Stimulated activated CD8-positive, alpha-beta memory T cell treated with anti-CD3 and anti-CD28 coated beads, Interleukin-4, amount 100 ng/mL, for 4 hours (primary cell): ENCODE results near the gene PSMB2.
A peak's percentile ranks its signal among the peaks of the same experiment; 100 is the strongest.
"Not testable (repeated sequence)": the region's sequence is repeated elsewhere in the genome, so short reads cannot be mapped to it uniquely, and the experiment has no call there.

Source experiments
- DNase-seq, 2 donors: peaks; one replicate each; pipeline ENCODE4 v3.0.0-alpha.2; 2020; ENCODE audit warnings: low read depth in 2 of 2, low spot score in 1 of 2

The PSMB2 gene

DNA sequence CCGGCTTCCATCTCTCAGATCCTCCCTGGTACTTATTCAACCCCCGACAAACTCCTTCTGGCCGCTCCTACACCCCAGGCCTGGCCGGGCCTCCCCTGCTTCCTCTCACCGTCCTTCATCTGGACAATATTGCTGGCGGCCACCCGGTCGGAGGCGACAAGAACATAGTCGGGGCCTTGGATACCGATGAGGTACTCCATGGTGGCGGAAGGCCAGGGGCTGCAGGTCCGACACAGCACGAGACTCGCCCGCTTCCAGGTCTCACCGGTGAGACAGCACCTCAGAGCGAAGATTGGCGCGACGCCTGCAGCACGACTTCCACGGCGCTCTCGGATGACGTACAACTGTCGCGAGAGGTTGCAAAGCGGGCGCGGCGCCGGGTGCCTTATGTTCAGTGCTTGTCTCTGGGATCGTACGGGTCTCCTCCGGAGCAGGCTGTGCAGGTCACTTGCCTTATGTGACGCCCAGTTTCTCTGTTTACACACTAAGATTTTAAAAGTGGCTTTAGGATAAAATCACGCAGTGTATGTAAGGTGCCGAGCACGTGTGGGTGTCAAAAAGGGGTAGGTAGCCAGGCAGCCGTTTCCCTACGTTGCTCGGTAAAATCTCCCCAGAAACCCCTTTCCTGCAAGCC is at the start of gene PSMB2:
Gene PSMB2, minus strand, starts transcription at position 294 of the 634 bp plus-strand sequence. Its CDS starts 94 bp downstream, at position 200.
- DNase-seq: peak; percentile 93 to 95

GRCh38 chr1:35691080-35691479 is 49.8 kb upstream of the PSMB2 start:
- no peak for DNase-seq

DNA sequence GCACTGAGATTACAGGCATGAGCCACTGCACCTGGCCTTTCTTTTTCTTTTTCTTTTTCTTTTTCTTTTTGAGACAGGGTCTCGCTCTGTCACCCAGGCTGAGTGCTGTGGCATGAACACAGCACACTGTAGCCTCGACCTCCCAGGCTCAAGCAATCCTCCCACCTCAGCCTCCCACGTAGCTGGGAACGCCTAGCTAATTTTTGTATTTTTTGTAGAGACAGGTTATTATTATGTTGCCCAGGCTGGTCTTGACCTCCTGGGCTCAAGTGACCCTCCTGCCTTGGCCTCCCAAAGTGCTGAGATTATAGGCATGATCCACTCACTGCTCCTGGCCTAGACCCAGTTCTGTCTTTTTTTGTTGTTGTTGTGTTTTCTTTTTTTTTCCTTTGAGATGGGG is 48.8 kb upstream of the PSMB2 start:
- DNase-seq: not testable (repeated sequence)

GRCh38 chr1:35688161-35688560 is 46.8 kb upstream of the PSMB2 start:
- no peak for DNase-seq

DNA sequence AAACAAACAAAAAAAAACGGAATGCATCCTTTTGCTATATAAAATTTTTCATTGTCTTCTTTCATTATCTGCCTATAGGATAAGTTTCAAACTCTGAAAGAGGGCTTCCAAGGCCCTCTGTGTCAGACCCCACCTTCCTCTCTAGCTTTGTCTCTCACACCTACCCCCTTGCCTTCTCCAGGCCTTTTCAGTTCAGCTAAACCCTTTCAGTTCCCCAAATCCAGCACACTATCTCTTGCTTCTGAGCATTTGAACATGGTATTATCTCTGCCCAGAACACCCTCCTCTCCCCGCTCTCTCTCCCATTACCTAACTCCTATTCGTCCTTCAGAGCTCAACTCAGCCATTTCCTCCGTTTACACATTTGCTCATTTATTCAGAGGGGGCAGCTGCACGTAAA is 41.7 kb upstream of the PSMB2 start:
- DNase-seq: no peak

GRCh38 chr1:35680271-35680670 is 38.9 kb upstream of the PSMB2 start:
- DNase-seq: no peak

- DNase-seq: no peak
Observed at GRCh38 chr1:35675773-35676172, 34.4 kb upstream of the PSMB2 start.

DNA sequence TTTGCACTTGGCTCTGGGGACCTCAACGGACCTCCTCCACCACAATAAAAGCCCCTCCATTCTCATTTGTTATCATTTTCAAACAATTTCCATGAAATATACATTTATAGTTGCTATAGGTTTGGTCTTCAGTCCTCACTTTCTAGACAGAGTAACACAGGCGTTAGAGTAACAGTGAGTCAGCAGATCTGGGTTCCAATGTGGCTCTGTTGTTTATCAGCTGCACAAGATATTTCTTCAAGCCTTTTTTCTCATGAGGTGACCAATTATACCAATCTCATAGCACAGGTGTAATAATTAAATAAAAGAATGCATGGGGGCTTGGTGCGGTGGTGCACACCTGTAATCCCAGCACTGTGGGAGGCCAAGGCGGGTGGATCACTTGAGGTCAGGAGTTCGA is 32.8 kb upstream of the PSMB2 start:
- no peak for DNase-seq

- DNase-seq: no peak
Observed at GRCh38 chr1:35672116-35672515, 30.8 kb upstream of the PSMB2 start.

GRCh38 chr1:35668506-35668905 is 27.2 kb upstream of the PSMB2 start:
- no peak for DNase-seq

- DNase-seq: no peak
Observed at GRCh38 chr1:35666916-35667315, 25.6 kb upstream of the PSMB2 start.

DNA sequence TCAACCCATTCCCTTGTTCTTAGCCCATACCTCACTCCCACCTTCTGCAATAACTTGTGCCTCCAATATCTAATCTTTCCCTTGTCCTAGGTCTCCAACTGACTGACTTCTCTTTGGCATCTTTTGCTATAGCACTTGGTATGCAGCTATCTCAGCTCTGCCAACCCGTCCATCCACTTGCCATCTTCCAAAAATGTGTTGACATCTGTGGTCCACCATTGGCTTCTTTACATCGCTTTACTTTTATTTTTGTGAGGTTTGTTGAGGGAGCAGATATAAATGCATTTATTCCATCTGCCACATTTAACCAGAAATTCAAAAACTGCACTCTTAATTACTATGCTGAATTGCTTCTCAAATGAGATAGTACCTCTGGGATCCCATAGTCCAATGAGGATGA is 24.9 kb upstream of the PSMB2 start:
- DNase-seq: no peak

DNA sequence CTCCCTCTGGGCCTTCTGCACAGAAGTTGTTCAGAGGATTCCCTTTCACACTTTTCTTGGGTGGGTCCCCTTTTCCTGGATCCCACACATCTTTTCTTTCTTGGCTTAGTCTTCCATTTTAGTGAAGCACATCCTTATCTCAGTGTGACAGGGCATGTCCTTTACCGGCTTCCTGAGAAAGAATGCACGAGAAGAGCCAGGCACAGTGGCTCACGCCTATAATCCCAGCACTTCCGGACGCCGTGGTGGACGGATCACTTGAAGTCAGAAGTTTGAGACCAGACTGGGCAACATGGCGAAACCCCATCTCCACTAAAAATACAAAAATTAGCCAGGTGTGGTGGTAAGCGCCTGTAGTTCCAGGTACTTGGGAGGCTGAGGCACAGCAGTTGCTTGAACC is 22.1 kb upstream of the PSMB2 start:
- DNase-seq: no peak

- DNase-seq: no peak
Observed at GRCh38 chr1:35661474-35661795, 20.1 kb upstream of the PSMB2 start.

GRCh38 chr1:35660581-35661473 is 19.5 kb upstream of the PSMB2 start:
- DNase-seq: no peak

GRCh38 chr1:35659589-35659988 is 18.3 kb upstream of the PSMB2 start:
- DNase-seq: no peak

DNA sequence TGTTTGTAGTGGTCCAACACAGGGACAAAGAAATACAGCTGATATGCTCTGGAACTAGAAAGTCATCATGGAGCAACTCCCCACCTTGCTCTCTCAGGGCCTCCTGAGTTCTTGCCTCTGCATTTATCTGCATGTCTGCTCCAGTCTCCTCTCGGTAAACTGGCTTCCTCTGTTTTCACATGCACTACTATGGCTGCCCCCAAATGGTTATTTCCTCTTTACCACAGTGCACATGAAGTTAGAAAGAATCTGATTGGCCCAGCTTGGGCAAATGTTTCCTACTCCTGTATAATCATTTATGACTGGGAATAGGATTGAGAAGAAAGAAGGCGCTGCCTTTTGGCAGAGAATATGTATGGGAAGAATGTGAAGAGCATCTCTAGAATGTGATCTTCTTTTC is 16.5 kb upstream of the PSMB2 start:
- DNase-seq: no peak

DNA sequence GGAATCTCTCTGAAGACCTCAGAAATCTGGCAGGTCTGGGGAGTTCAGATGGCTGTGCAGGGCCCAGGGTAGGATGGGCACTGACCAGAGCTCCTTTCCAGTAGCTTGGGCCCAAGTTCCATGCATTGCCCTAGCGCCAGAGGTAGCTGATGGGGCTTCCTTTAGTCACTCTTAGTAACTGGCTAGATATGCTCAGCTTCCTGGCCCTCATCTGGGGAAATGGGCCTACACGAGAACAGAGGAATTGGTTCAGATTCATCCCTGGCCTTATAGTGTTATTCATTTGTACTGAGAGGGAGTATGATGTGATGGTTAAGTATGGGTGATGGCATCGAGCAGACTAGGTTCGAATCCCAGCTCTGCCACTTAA is 15.5 kb upstream of the PSMB2 start:
- no peak for DNase-seq

DNA sequence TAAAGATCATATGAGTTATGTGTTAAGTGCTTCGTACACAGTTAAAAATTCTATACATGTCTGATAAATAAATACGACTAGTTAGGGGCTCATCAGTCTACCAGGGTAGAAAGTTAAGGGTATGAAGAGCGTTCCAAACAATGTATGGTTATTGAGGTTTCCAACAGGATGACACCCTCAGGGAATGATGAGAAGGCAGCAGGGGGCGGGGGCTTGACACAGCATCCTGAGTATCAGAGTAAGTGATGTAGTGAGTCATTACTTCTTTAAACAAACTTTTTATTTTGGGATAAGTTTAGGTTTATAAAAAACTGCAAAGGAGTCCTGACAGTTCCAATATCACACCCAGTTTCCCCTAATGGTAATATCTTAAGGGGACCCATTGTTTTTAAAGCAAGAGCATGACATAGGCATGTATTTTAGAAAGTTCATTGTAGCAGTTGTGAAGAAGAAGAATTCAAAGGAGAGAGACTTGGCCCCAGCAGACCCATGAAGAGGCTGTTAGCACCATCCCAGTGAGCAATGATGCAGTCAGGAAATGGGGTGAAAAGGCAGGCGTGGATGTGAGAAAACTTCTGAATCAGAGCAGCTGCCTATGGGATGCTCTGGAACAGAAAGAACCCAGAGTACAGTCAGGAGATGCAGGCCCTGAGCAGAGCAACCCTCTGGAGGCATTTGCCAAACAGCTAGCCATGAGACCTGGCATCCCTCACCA is 15.0 kb upstream of the PSMB2 start:
- DNase-seq: no peak

DNA sequence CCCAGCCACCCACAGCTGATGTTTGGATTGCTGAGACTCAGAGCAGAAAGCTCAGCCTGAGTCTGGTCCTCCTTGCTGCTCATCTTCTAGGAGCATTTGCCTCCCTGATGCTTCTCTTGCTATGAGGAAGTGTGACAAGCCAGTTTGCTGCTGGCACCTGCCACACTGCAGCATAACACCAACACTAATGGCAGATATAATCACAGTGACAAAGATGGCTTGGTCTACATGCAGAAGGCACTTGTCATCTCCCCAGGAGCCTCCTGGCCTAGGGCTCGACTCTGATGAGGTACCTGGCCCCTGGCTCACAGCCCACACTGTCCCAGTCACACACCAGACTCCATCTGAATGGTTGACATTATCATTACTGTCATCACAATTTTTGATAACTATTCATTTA is 13.9 kb upstream of the PSMB2 start:
- no peak for DNase-seq

DNA sequence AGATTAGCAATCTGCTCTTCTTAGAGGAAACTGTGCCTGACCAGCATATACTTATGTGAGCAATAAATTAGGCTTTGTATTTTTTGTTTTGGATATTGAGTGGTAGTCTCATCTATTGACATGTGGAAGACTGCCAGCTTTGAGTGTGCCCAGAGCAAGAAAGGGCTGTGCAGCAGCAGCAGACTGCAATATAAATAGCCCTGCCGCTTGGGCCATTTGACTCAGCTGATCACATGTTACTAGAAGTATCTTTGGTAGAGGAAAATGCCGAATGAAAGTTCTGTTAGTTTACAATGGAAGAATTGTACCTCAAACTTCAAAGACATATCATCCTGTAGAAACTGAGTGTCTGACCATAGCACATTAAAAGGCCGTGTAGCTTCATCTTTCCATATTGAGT is 9.1 kb upstream of the PSMB2 start:
- no peak for DNase-seq

- DNase-seq: no peak
Observed at GRCh38 chr1:35646043-35646442, 4.7 kb upstream of the PSMB2 start.
